Adrenal gland (tissue), 5 donors: ENCODE measurements around the gene CRISPLD2.

ENCODE experiments used
- POLR2A ChIP-seq, 2 donors: fragments of 450-650 bp; IDR thresholded peaks; one replicate each; pipeline ENCODE4 v1.6.1; 2017; ENCODE audit warnings: antibody characterized with exemption in 2 of 2, mild to moderate bottlenecking in 2 of 2, moderate library complexity in 1 of 2
- TF ChIP-seq, protein P1 (sequence below), 6 experiments: fragments of 450-650 bp in 4 of 6; fragments of 200-600 bp in 2 of 6; sonication (generic) in 1 of 6; IDR thresholded peaks; 1 replicate in 5 of 6; 2 replicates in 1 of 6; pipeline versions ENCODE4 v1.5.1 to v1.8.0; 2016 to 2021; ENCODE audit warnings: antibody characterized with exemption in 6 of 6, mild to moderate bottlenecking in 2 of 6, moderate library complexity in 1 of 6
- donor health status: DM: no; HTN: no; CAD: no.

DNA sequence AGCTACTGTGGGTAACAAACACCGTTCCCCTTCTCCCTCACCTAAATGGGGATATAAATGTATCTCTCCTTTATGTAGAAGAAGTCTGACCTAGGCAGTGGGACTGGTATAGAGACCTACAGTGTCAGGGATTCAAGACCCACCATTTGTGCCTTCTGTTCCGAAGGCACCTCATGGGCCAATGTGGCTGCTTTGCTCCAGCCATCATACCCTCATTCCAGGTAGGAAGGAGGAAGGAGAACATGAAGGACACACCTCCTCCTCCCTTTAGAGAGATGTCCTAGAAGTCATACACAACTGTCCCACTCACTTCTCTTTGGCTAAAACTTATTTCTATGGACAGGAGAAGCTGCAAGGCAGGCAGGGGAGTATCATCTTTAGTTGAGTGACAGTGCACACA lies 8.3 kb upstream of the CRISPLD2 start:
- TF ChIP-seq, protein P1, sequence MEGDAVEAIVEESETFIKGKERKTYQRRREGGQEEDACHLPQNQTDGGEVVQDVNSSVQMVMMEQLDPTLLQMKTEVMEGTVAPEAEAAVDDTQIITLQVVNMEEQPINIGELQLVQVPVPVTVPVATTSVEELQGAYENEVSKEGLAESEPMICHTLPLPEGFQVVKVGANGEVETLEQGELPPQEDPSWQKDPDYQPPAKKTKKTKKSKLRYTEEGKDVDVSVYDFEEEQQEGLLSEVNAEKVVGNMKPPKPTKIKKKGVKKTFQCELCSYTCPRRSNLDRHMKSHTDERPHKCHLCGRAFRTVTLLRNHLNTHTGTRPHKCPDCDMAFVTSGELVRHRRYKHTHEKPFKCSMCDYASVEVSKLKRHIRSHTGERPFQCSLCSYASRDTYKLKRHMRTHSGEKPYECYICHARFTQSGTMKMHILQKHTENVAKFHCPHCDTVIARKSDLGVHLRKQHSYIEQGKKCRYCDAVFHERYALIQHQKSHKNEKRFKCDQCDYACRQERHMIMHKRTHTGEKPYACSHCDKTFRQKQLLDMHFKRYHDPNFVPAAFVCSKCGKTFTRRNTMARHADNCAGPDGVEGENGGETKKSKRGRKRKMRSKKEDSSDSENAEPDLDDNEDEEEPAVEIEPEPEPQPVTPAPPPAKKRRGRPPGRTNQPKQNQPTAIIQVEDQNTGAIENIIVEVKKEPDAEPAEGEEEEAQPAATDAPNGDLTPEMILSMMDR (IDR thresholded peaks at IDR 0.05): no peak
- no peak for TF ChIP-seq POLR2A (IDR thresholded peaks at IDR 0.05)
